Inflammatory macrophage treated with lipopolysaccharide for 4 hours (primary cell): ENCODE data around the gene VILL.
"Not testable (repeated sequence)": the region's sequence is repeated elsewhere in the genome, so short reads cannot be mapped to it uniquely, and the experiment has no call there.

ENCODE experiments used
- DNase-seq: peaks from one replicate; pipeline ENCODE4 v3.0.0-alpha.2; 2020

VILL gene

DNA sequence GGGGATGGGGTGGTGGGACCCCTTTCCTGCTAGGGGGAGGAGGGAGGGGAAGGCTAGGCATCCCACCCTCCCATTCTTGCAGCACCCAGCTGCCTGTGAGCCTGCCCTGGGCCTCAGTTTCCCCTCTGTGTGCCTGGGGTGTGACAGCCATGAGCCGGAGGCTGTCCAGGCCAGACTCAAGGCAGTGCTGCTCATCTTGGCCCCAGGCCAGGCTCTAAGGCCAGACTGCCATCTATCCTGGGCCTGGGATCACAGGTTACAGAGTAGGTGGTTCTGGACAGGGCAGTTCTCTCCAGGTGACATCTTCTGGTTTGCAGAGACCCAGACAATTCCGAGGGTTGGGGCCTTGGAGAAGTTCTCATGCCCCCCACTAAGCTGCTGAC lies 3.3 kb upstream of the VILL start:
- no peak for DNase-seq

- DNase-seq, result no peak
Measured at GRCh38 chr3:37987751-37988179, 2.8 kb upstream of the VILL start.

DNA sequence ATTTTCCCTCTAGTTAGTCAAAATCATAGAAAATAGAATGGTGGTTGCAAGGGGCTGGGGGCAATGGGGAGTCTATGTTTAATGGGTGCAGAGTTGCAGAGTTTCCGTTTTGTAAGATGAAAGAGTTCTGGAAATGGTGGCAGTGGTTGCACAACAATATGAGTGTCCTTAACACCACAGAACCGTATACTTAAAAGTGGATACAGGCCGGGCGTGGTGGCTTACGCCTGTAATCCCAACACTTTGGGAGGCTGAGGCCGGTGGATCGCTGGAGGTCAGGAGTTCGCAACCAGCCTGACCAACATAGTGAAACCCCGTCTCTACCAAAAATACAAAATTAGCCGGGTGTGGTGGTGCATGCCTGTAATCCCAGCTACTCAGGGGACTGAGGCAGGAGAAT lies 2.2 kb upstream of the VILL start:
- not testable (repeated sequence) for DNase-seq

GRCh38 chr3:37988931-37989525 lies 1.6 kb upstream of the VILL start:
- DNase-seq, result no peak

- no peak for DNase-seq
Measured at GRCh38 chr3:37989821-37990480, 635 bp upstream of the VILL start.

- no peak for DNase-seq
Measured at GRCh38 chr3:37991109-37991508, 523 bp downstream of the VILL start.

DNA sequence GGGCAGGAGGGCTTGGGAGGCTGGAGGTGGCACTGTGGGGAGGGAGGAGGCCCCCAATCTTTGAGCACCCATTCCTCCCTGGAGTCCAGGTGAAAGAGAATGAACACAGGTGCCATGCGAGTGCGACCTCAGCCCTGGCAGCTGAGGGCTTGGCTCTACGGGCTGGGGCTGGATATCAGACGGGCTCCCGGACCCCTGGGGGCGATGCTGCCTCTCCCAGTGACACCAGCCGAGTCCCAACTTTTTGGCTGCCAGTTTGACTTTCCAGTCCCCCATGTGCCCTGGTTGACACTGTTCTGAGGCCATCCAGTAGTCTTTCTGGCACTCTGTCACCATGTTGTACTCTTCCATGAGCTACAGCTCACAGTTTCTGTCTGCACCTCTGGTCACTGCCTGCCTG lies 1.2 kb downstream of the VILL start:
- DNase-seq, result no peak

DNA sequence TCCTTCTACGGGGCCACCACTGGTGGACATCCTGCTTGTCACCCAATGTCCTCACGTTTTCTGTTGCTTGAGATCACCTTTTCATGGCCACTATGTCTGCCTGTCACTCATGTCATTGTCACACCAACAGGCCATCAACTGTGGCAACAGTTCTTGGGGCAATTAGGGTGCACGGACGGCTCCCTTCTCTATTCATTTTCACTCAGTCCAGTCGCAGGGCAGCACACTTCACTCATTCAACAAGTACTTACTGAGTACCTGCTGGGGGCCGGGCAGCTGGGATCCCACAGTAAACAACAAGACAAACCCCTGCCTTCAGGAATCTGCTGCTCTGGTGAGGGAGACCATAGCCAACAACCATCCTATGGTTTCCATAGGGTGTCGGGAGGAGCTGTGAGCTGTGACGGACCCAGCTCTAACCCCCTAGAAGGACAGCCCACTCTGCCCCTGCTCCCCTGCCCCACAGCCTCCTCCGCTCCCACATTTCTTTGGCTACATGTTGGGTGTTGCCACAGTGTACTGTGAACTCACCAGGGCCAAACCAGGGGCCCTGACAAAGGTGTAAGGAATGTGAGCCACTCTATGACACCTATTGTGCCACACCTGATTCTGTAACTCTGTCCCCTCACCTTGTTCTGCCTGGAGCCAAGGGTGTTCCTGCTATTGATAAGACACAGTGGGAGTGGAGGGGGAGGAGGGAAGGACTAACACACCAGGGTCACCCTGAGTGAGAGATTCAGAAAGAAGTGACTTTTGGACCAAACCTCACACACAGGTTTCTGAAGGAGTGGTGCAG lies 1.9 kb downstream of the VILL start:
- DNase-seq, result no peak

GRCh38 chr3:37993067-37993455 lies 2.5 kb downstream of the VILL start:
- no peak for DNase-seq

DNA sequence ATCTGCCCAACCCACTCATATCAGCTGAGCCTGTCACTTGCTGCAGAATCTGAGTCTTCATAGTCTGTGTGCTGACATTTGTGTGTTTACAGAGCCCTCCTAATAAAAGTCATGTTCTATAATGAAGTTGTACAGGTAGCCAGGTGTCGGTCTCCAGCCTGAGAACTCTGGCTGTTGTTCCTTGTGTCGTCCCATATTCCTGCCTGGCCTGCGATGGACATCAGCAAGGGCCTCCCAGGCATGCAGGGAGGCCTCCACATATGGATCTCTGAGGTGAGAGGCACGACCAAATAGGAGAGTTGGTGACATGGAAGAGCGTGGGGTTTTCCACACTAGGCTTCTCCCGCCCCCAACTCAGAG lies 2.9 kb downstream of the VILL start:
- DNase-seq, result no peak

- peak; percentile 93 for DNase-seq
Measured at GRCh38 chr3:37993820-37994638, 3.4 kb downstream of the VILL start.

DNA sequence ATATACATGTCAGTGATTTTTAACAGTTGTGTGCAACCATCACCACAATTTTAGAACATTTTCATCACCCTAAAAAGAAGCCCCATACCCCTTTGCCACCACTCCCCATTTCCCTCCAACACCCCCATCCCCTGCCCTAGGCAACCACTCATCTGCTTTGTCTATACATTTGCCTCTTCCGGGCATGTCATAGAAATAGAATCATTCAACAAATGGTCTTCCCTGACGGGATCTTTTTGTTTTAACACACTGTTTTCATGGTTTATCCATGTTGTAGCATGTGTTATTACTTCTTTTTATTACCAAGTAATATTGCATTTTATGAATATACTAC lies 4.0 kb downstream of the VILL start:
- DNase-seq, result no peak

DNA sequence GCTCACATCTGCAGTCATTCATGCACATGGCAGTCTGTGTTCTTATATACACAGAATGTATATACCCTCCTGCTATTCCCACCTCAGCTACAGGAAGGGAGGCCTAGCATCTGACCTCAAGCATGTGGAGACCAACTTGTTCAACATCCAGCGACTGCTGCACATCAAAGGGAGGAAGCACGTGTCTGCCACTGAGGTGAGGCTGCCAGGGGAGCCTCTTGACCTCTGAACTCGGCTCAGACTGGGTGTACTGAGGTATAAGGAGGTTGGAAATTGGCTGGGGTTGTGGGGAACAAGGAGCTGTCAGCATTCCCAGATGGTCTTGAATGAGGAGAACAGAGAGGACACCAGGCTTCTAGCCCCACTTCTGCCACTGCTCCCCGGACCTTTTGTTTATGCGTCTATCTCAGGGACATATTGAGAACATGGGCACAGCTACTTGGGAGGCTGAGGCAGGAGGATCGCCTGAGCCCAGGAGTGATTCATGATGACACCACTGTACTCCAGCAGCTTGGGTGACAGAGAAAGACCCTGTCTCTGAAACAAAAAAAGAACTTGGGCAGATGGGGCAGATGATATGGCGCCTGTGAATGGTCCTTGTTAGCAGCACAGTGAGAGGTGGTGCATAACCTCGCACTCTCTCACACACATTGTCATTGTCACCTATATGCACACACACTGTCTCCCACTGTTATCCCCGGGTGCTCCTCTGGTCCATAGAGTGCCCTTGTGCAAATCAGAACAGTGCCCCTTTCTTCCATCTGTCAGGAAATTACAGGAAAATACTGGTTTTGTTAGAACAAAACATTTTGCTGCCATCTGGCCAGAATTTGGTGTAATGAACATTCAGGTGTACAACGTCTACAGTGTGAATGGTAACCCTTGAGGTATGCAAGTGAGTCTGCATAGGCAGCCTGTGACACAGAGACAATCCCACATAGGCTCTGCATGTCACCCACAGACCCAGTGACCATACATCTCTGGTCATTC lies 5.4 kb downstream of the VILL start:
- DNase-seq, result no peak

DNA sequence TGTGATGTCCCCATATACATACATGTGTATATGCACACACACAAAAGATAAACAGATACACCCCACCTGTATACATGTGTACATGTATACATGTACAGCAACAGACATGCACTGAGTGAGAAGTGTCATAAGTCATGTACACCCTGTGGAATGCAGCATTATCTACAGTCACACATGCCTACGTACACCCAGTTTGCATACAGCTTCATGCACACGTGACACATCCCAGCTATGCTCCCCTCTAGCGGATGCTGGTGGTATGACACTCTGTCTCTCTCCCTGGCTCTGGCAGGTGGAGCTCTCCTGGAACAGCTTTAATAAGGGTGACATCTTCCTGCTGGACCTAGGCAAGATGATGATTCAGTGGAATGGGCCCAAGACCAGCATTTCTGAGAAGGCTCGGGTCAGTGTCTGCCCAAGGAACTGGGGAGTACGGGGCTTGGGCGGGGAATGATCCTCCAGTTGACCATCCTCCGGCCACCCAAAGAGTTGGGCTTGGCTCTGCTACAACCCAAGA lies 6.3 kb downstream of the VILL start:
- peak; percentile 81 for DNase-seq

- DNase-seq, result no peak
Measured at GRCh38 chr3:37997342-37997741, 6.8 kb downstream of the VILL start.

GRCh38 chr3:37997791-37998370 lies 7.3 kb downstream of the VILL start:
- no peak for DNase-seq

- no peak for DNase-seq
Measured at GRCh38 chr3:37999836-38000235, 9.2 kb downstream of the VILL start.

GRCh38 chr3:38000242-38000916 lies 9.8 kb downstream of the VILL start:
- no peak for DNase-seq

GRCh38 chr3:38000965-38001455 lies 10.4 kb downstream of the VILL start:
- DNase-seq, result no peak

DNA sequence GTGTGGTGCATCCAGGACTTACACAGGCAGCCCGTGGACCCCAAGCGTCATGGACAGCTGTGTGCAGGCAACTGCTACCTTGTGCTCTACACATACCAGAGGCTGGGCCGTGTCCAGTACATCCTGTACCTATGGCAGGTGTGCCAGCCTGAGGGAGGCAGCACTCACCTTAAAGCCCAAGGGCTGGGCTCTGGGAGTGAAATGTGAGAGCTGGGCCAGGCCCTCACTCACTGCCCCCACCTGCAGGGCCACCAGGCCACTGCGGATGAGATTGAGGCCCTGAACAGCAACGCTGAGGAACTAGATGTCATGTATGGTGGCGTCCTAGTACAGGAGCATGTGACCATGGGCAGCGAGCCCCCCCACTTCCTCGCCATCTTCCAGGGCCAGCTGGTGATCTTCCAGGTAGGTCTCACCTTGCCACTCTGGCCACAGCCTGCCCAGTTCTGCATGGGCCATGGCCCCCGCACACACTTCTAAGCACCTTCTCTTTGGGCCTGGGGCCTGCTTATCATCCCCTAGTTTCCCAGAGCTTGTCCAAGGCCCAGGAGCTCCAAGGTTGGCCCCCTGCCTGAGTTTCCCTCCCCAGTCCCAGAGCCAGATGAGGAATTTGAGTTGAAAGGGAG lies 11.0 kb downstream of the VILL start:
- no peak for DNase-seq
